Pancreas (tissue), 10 donors: ENCODE results near the gene OR6C68. TPM values are rescaled to one million over a fixed set of nuclear protein-coding genes. Genes with fewer than 3 reads are reported as not detected.
"Not testable (repeated sequence)": the region's sequence is repeated elsewhere in the genome, so short reads cannot be mapped to it uniquely, and the experiment has no call there.

Experiments used
- ATAC-seq, 4 donors: fragments of 200-7000 bp; cut with Tn5 transposase; one replicate each; pipeline versions ENCODE4 v1.8.0 to v1.9.1; 2020; ENCODE audit warnings: mild to moderate bottlenecking in 4 of 4, moderate library complexity in 4 of 4
- DNase-seq, 6 donors: peaks; one replicate each; pipeline ENCODE4 v3.0.0-alpha.2; 2020
- FAIRE-seq: peaks from 2 replicates; lab custom pipeline; 2012; peaks lifted over from hg19 to GRCh38; lab: Jason Lieb, UNC
- H3K27ac ChIP-seq, 4 donors: fragments of 200-600 bp; sonication (generic); 1 replicate in 3 of 4; 2 replicates in 1 of 4; pipeline versions ENCODE4 v1.5.0 to v1.8.0; 2020
- H3K27me3 ChIP-seq, 4 donors: fragments of 200-600 bp; one replicate each; pipeline ENCODE4 v1.8.0; 2021
- H3K36me3 ChIP-seq, 3 donors: fragments of 200-600 bp; sonication (generic) in 1 of 3; one replicate each; pipeline versions ENCODE4 v1.5.0 to v1.8.0; 2020 to 2021
- H3K4me1 ChIP-seq, 3 donors: fragments of 200-600 bp; one replicate each; pipeline ENCODE4 v1.8.0; 2021
- H3K4me3 ChIP-seq, 4 donors: fragments of 200-600 bp; sonication (generic) in 2 of 4; one replicate each; pipeline versions ENCODE4 v1.5.0 to v1.8.0; 2020 to 2021
- H3K9me3 ChIP-seq, 4 donors: fragments of 200-600 bp; one replicate each; pipeline ENCODE4 v1.8.0; 2021
- CTCF ChIP-seq, 4 donors: fragments of 200-600 bp; sonication (generic) in 3 of 4; IDR thresholded peaks; one replicate each; pipeline versions ENCODE4 v1.5.0 to v1.8.0; 2021; ENCODE audit warnings: antibody characterized with exemption in 4 of 4
- WGBS, 2 donors: extraction: QIAGEN DNeasy Blood & Tissue Kit; methylation state at CpG; one replicate each; pipeline ENCODE4 v1.1.7; 2013; 5-methylcytosine and 5-hydroxymethylcytosine counted together
- intact Hi-C, 3 donors: fragments of 100-400 bp; cut with DNase I; formaldehyde crosslinking; loops; one replicate each; pipeline versions ENCODE4 v1.11.1 to v1.14.2; 2022
- polyA plus RNA-seq, 2 donors: library from polyadenylated mRNA; stranded (reverse); fragments of 200-250 nt; gene quantifications; one replicate each; pipeline ENCODE4 v1.2.3, GENCODE V29; 2013
- total RNA-seq, 6 donors: library from RNA; stranded (reverse); fragmentation: NEBNext Ultra II Directional in 4 of 6; extraction: Animal tissue kit (Norgen Biotek cat#: 25700) in 4 of 6; gene quantifications; one replicate each; pipeline versions ENCODE4 v1.2.1 to v1.2.4, GENCODE V29; 2021 to 2023
- donor health status: healthy with polysubstance abuse.
- donor health status: DM: no; HTN: no; CAD: no; lungs with moderate emphysema.
- donor health status: DM: no; HTN: no; CAD: no.
- donor health status: control.
- donor health status: control.
- donor health status: Bipolar disorder and iron deficiency.
- donor health status: DM: yes; HTN: yes; CAD: no.
- donor health status: DM: no; HTN: no; CAD: no.
- donor health status: DM: no; HTN: no; CAD: no.
- donor health status: DM: yes; HTN: yes; CAD: no.

The OR6C68 gene
- total and polyA plus RNA-seq, 8 donors: not detected

DNA sequence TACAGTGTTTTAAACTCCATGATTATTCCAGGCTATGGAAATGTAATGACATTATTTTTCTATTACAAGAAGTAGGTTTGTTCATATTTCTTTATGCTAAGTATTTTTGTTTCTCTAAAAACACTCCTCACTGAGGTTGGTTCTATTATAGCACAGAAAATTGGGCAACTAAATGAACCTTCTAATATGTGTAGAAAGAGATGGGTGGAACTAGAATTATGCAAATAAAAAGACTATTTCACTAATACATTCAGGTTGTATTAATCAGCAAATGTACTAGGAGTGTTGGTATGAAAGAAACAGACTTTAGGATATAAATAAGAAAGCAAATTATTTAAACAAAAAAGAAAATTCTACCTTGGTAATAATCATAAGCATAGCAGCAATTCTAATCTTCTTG, 43.4 kb upstream of the OR6C68 start:
- FAIRE-seq (no peak), DNase-seq (no peak), ATAC-seq (no peak)
- intact Hi-C loops: loop anchor here in 1 of 3 donors (10.0 kb wide), 1 partner anchor 166 kb away; no protein-coding TSS in a partner anchor
- Histone ChIP-seq H3K4me3 (no peak overlapping the region), H3K27me3 (no peaks in the 10 kb centered on the region), H3K4me1 (no peaks in the 10 kb centered on the region), H3K36me3 (no peaks in the 10 kb centered on the region), H3K9me3 (no peaks in the 10 kb centered on the region), H3K27ac (no peak overlapping the region)
- TF ChIP-seq CTCF (IDR thresholded peaks at IDR 0.05): no peak

DNA sequence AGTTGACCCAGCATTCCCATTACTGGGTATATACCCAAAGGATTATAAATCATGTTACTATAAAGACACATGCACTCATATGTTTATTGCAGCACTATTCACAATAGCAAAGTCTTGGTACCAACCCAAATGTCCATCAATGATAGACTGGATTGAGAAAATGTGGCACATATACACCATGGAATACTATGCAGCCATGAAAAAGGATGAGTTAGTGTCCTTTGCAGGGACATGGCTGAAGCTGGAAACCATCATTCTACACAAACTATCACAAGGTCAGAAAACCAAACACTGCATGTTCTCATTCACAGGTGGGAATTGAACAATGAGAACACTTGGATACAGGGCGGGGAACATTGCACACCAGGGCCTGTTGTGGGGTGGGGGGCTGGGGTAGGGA, 27.3 kb upstream of the OR6C68 start:
- intact Hi-C loops, ATAC-seq, H3K4me3 ChIP-seq, FAIRE-seq, H3K9me3 ChIP-seq, DNase-seq, H3K4me1 ChIP-seq, H3K27ac ChIP-seq, H3K36me3 ChIP-seq, H3K27me3 ChIP-seq: not testable (repeated sequence)
- 86 to 94% methylated on average over 1 of the region's 1 CpG for WGBS, 2 donors

- WGBS, 2 donors: 42% methylated on average over 2 of the region's 2 CpGs
- H3K4me1 ChIP-seq: no peaks in the 10 kb centered on the region
- no peaks in the 10 kb centered on the region for H3K9me3 ChIP-seq
- H3K4me3 ChIP-seq: no peak overlapping the region
- H3K27me3 ChIP-seq: no peaks in the 10 kb centered on the region
- ATAC-seq (no peak), DNase-seq (no peak), FAIRE-seq (no peak)
- H3K27ac ChIP-seq: no peak overlapping the region
- intact Hi-C loops: no loop called here
- no peaks in the 10 kb centered on the region for H3K36me3 ChIP-seq
- TF ChIP-seq CTCF (IDR thresholded peaks at IDR 0.05): no peak
Observed at GRCh38 chr12:55467836-55468235, 24.3 kb upstream of the OR6C68 start.

- H3K27ac ChIP-seq: no peak overlapping the region
- no peak overlapping the region for H3K4me3 ChIP-seq
- FAIRE-seq (no peak), DNase-seq (no peak), ATAC-seq (no peak)
- H3K27me3 ChIP-seq: no peaks in the 10 kb centered on the region
- 78% methylated on average over 2 of the region's 2 CpGs for WGBS, 2 donors
- no peaks in the 10 kb centered on the region for H3K36me3 ChIP-seq
- no peak for TF ChIP-seq CTCF (IDR thresholded peaks at IDR 0.05)
- intact Hi-C loops: no loop called here
- H3K4me1 ChIP-seq: no peaks in the 10 kb centered on the region
- H3K9me3 ChIP-seq: no peaks in the 10 kb centered on the region
Observed at GRCh38 chr12:55469291-55469690, 22.9 kb upstream of the OR6C68 start.

- no peaks in the 10 kb centered on the region for H3K4me1 ChIP-seq
- no peak for TF ChIP-seq CTCF (IDR thresholded peaks at IDR 0.05)
- intact Hi-C loops: no loop called here
- no peaks in the 10 kb centered on the region for H3K36me3 ChIP-seq
- H3K27me3 ChIP-seq: no peaks in the 10 kb centered on the region
- H3K4me3 ChIP-seq: no peak within 1 kb of the TSS
- FAIRE-seq (no peak), ATAC-seq (no peak), DNase-seq (no peak)
- 92 to 97% methylated on average over 3 of the region's 3 CpGs for WGBS, 2 donors
- no peaks in the 10 kb centered on the region for H3K9me3 ChIP-seq
- no peak within 1 kb of the TSS for H3K27ac ChIP-seq
Observed at GRCh38 chr12:55470088-55470829, 21.9 kb upstream of the OR6C68 start, which contains the start of gene OR6C70. Gene OR6C70 (minus strand): TSS chr12:55470138. CDS start chr12:55470138, 0 bp downstream.
